Stimulated activated CD4-positive, alpha-beta T cell treated with anti-CD3 and anti-CD28 coated beads, Interleukin-1b, Interleukin-23, amount 100 ng/mL, for 24 hours (primary cell): ENCODE measurements around the gene HECA.
A peak's percentile ranks its signal among the peaks of the same experiment; 100 is the strongest.
"Not testable (repeated sequence)": the region's sequence is repeated elsewhere in the genome, so short reads cannot be mapped to it uniquely, and the experiment has no call there.

ENCODE experiments used
- DNase-seq, 4 experiments: peaks; one replicate each; pipeline ENCODE4 v3.0.0-alpha.2; 2020; ENCODE audit warnings: low read depth in 4 of 4, low spot score in 1 of 4

HECA gene

DNA sequence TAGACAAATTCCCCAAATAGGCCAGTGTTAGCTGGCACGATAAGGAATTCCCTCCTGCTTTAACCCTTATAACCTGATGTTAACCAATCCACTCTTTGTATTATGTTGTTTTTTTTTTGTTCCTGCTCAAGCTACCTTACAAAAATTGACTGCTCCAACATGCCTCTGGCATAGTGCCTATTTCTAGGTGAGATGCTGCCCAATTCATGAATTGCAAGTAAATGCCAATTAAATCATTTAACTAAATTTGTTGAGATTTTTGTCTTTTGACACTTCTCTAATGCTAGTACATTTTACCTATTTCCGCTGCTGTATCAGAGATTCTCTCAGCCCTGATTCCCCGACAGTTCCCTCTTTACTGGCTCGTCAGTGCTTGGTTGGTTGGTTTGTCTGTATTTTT lies 66.5 kb downstream of the HECA start:
- DNase-seq: no peak

DNA sequence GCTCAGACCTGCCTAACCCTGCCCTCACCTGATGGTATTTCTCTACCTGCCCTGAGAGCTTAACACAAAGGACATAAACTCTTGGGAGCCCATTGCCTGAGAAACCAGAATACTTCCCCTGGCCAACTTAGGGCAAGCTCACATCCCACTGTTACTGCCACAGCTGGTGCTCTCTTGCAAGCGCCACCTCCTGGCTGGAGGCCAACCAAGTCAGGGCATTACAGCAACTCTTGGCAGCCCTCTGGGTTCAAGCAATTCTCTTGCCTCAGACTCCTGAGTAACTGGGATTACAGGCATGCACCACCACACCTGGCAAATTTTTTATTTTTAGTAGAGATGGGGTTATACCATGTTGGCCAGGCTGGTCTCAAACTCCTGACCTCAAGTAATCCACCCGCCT lies 70.1 kb downstream of the HECA start:
- no peak for DNase-seq

DNA sequence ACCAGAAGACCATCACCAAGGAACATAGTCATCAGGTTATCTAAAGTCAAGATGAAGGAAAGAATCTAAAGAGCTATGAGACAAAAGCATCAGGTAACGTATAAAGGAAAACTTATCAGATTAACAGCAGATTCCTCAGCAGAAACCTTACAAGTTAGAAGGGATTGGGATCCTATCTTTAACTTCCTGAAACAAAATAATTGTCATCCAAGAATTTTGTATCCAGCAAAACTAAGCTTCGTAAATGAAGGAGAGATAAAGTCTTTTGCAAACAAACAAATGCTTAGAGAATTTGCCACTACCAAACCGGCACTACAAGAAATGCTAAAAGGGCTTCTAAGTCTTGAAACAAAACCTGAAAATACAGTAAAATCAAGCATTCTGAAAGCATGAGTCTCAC lies 71.0 kb downstream of the HECA start:
- DNase-seq: no peak

- DNase-seq: not testable (repeated sequence)
These were observed 75.9 kb downstream of the HECA start for GRCh38 chr6:139210766-139211165.

GRCh38 chr6:139212460-139212859 lies 77.6 kb downstream of the HECA start:
- DNase-seq: not testable (repeated sequence)

DNA sequence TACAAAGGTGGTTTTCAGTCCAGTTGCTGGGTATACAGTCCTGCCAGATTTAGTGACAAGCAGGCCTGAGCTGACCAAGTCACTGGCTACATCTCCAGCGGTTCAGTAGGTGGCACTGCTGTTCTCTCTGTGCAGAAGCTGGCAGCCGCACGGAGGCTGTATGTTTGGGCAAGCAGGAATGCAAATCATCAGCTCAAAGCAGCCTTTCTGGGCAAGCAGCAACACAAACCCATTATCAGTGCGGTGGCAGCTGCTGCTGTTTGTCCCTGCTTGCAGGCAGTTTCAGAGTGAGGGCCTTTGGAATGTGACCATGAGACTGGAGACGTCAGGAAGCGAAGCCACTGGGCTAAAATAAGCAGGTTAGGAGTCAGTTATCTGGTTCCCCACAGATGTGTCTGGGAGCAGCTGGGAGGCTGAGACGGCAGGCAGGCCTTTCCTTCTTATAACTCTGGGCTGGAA lies 84.4 kb downstream of the HECA start:
- peak; percentile 31 to 56 (median 46) for DNase-seq

- DNase-seq: no peak
These were observed 84.9 kb downstream of the HECA start for GRCh38 chr6:139219746-139220145.

GRCh38 chr6:139228387-139228786 lies 93.5 kb downstream of the HECA start:
- not testable (repeated sequence) for DNase-seq
